ENCODE results near the gene ERMARD. TPM values are rescaled to one million over a fixed set of nuclear protein-coding genes. Genes with fewer than 3 reads are reported as not detected.

Gene ERMARD
- total and polyA plus RNA-seq, 2 donors (not counting 3 experiments of a cell fraction or from before 2014, with no cell fraction given): 23.8 to 36.4 TPM

GRCh38 chr6:169798764-169799473 lies 47.5 kb downstream of the ERMARD start:
- Histone ChIP-seq H3K9ac (replicated peaks; ENCODE audit: extremely low read depth, insufficient read depth, low read length) (no peak overlapping the region), H3K79me2 (ENCODE audit: control insufficient read depth, insufficient read depth, low read length) (no peaks in the 10 kb centered on the region), H3K27ac (ENCODE audit: insufficient read depth, low read depth, low read length) (no peak overlapping the region), H3K27me3 (ENCODE audit: control insufficient read depth in 2 of 2, insufficient read depth in 2 of 2, low read length in 2 of 2) (peaks cover 4 to 16% of the 10 kb centered on the region in 2 experiments), H3K4me3 (replicated peaks in 1 of 3; ENCODE audit: insufficient read depth in 1 of 3, low read depth in 1 of 3, low read length in 3 of 3) (no peak overlapping the region), H3K9me1 (replicated peaks; ENCODE audit: control insufficient read depth, extremely low read depth, insufficient read depth, low read length) (no peaks in the 10 kb centered on the region), H3K9me3 (replicated peaks; ENCODE audit: control insufficient read depth, insufficient read depth, low read length) (no peaks in the 10 kb centered on the region), H2AFZ (ENCODE audit: low read depth, low read length) (no peak overlapping the region), H3K36me3 (ENCODE audit: control insufficient read depth in 2 of 2, extremely low read depth in 1 of 2, insufficient read depth in 2 of 2, low read length in 2 of 2) (no peaks in the 10 kb centered on the region), H3K4me1 (ENCODE audit: control insufficient read depth, extremely low read depth, insufficient read depth, low read length) (no peaks in the 10 kb centered on the region), H4K20me1 (replicated peaks; ENCODE audit: control insufficient read depth, extremely low read depth, insufficient read depth, low read length) (no peaks in the 10 kb centered on the region), H3K4me2 (ENCODE audit: insufficient read depth, low read length) (no peak overlapping the region)
- TF ChIP-seq POLR2AphosphoS5 (IDR thresholded peaks at IDR 0.05; ENCODE audit: insufficient read depth, low read depth, low read length): no peak
- FAIRE-seq (no peak), DNase-seq (ENCODE audit: low read depth, low spot score) (no peak)
- intact Hi-C loops (cut with micrococcal nuclease) (no loop called here), dilution Hi-C loops (cut with MboI; ENCODE audit: extremely low pct_ligation_motif_present, low sequenced_read_pairs) (no loop called here)
- BruUV-seq (replicated peaks): no TSS peak
- CTCF ChIA-PET: interaction anchor here (1.3 to 3.4 kb wide), 2 partner anchors 9 to 33 kb away, joined by 3 to 14 read pairs; no protein-coding TSS in a partner anchor
- POLR2A ChIA-PET: no interaction called here

GRCh38 chr6:169799474-169799926 lies 48.1 kb downstream of the ERMARD start:
- no peak for FAIRE-seq
- no peak overlapping the region for H3K4me2 ChIP-seq (ENCODE audit: insufficient read depth, low read length)
- no peaks in the 10 kb centered on the region for H3K36me3 ChIP-seq (ENCODE audit: control insufficient read depth in 2 of 2, extremely low read depth in 1 of 2, insufficient read depth in 2 of 2, low read length in 2 of 2)
- no peaks in the 10 kb centered on the region for H3K9me1 ChIP-seq (replicated peaks; ENCODE audit: control insufficient read depth, extremely low read depth, insufficient read depth, low read length)
- H3K27ac ChIP-seq (ENCODE audit: insufficient read depth, low read depth, low read length): no peak overlapping the region
- intact Hi-C loops (cut with micrococcal nuclease): no loop called here
- no peaks in the 10 kb centered on the region for H4K20me1 ChIP-seq (replicated peaks; ENCODE audit: control insufficient read depth, extremely low read depth, insufficient read depth, low read length)
- H2AFZ ChIP-seq (ENCODE audit: low read depth, low read length): no peak overlapping the region
- no peak for TF ChIP-seq JUN (IDR thresholded peaks at IDR 0.05; ENCODE audit: borderline replicate concordance, insufficient read depth, insufficient read length, low read depth)
- no peak for TF ChIP-seq GATA2 (IDR thresholded peaks at IDR 0.05; ENCODE audit: insufficient read depth, insufficient read length, low read depth, low read length)
- no peak for TF ChIP-seq EZH2 (IDR thresholded peaks at IDR 0.05; ENCODE audit: borderline replicate concordance, low read depth, low read length, severe bottlenecking)
- TF ChIP-seq POLR2A (IDR thresholded peaks at IDR 0.05; ENCODE audit: low read depth, low read length): no peak
- TF ChIP-seq POLR2AphosphoS5 (IDR thresholded peaks at IDR 0.05; ENCODE audit: insufficient read depth, low read depth, low read length): no peak
- no peak for TF ChIP-seq FOS (IDR thresholded peaks at IDR 0.05; ENCODE audit: borderline replicate concordance, insufficient read depth, low read length)
- no peak for TF ChIP-seq MYC (IDR thresholded peaks at IDR 0.05; ENCODE audit: low read depth, low read length)
- TF ChIP-seq MAX (IDR thresholded peaks at IDR 0.05; ENCODE audit: insufficient read depth, insufficient read length): no peak
- TF ChIP-seq, protein P1, sequence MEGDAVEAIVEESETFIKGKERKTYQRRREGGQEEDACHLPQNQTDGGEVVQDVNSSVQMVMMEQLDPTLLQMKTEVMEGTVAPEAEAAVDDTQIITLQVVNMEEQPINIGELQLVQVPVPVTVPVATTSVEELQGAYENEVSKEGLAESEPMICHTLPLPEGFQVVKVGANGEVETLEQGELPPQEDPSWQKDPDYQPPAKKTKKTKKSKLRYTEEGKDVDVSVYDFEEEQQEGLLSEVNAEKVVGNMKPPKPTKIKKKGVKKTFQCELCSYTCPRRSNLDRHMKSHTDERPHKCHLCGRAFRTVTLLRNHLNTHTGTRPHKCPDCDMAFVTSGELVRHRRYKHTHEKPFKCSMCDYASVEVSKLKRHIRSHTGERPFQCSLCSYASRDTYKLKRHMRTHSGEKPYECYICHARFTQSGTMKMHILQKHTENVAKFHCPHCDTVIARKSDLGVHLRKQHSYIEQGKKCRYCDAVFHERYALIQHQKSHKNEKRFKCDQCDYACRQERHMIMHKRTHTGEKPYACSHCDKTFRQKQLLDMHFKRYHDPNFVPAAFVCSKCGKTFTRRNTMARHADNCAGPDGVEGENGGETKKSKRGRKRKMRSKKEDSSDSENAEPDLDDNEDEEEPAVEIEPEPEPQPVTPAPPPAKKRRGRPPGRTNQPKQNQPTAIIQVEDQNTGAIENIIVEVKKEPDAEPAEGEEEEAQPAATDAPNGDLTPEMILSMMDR (IDR thresholded peaks at IDR 0.05; ENCODE audit: extremely low read depth in 1 of 2, insufficient read depth in 1 of 2, low read depth in 1 of 2, low read length in 2 of 2): no peak
- dilution Hi-C loops (cut with MboI; ENCODE audit: extremely low pct_ligation_motif_present, low sequenced_read_pairs): no loop called here
- H3K27me3 ChIP-seq (ENCODE audit: control insufficient read depth in 2 of 2, insufficient read depth in 2 of 2, low read length in 2 of 2): peaks cover 4 to 16% of the 10 kb centered on the region in 2 experiments
- no peak for DNase-seq (ENCODE audit: low read depth, low spot score)
- ChIA-PET CTCF (interaction anchor here (1.3 to 3.4 kb wide), 3 partner anchors 10 to 718 kb away, joined by 3 to 14 read pairs (median 3); no protein-coding TSS in a partner anchor), POLR2A (no interaction called here)
- no peak overlapping the region for H3K9ac ChIP-seq (replicated peaks; ENCODE audit: extremely low read depth, insufficient read depth, low read length)
- no peaks in the 10 kb centered on the region for H3K4me1 ChIP-seq (ENCODE audit: control insufficient read depth, extremely low read depth, insufficient read depth, low read length)
- H3K4me3 ChIP-seq (replicated peaks in 1 of 3; ENCODE audit: insufficient read depth in 1 of 3, low read depth in 1 of 3, low read length in 3 of 3): no peak overlapping the region
- no peaks in the 10 kb centered on the region for H3K79me2 ChIP-seq (ENCODE audit: control insufficient read depth, insufficient read depth, low read length)
- H3K9me3 ChIP-seq (replicated peaks; ENCODE audit: control insufficient read depth, insufficient read depth, low read length): no peaks in the 10 kb centered on the region
- BruUV-seq (replicated peaks): no TSS peak

Data from endothelial cell of umbilical vein (primary cell).